GM18951 (cell line): Measurements from ENCODE around the gene HJURP.

Experiments
- POLR2A ChIP-seq: IDR thresholded peaks from 4 replicates; pipeline ENCODE4 v1.6.1; 2011; ENCODE audit warnings: mild to moderate bottlenecking; ENCODE audit not compliant: insufficient read length, insufficient read depth; ENCODE audit errors: extremely low read depth
- in situ Hi-C: fragments of 300-500 bp; cut with MboI; formaldehyde crosslinking; loops from one replicate; pipeline ENCODE4 v1.12.0; 2022; ENCODE audit warnings: low sequenced_read_pairs, mixed read lengths, inconsistent platforms; ENCODE audit not compliant: unreplicated experiment

HJURP gene

GRCh38 chr2:233831011-233831721 lies 23.2 kb downstream of the HJURP start:
- no peak for TF ChIP-seq POLR2A
- in situ Hi-C loops = no loop called here

GRCh38 chr2:233830111-233830802 lies 24.1 kb downstream of the HJURP start:
- in situ Hi-C loops = no loop called here
- no peak for TF ChIP-seq POLR2A

GRCh38 chr2:233829193-233830110 lies 24.9 kb downstream of the HJURP start:
- in situ Hi-C loops = no loop called here
- no peak for TF ChIP-seq POLR2A

- in situ Hi-C loops = no loop called here
- TF ChIP-seq POLR2A = no peak
These were observed 25.7 kb downstream of the HJURP start for GRCh38 chr2:233828546-233829192.

- TF ChIP-seq POLR2A = no peak
- in situ Hi-C loops = no loop called here
These were observed 30.0 kb downstream of the HJURP start for GRCh38 chr2:233824373-233824772.

- in situ Hi-C loops = no loop called here
These were observed 30.6 kb downstream of the HJURP start for GRCh38 chr2:233823731-233824121.

GRCh38 chr2:233822781-233823730 lies 31.3 kb downstream of the HJURP start:
- in situ Hi-C loops = no loop called here
- no peak for TF ChIP-seq POLR2A

More at GRCh38 chr2:233823731-233824121, 30.6 kb downstream of the HJURP start:
- TF ChIP-seq POLR2A = no peak

GRCh38 chr2:233822101-233822771 lies 32.1 kb downstream of the HJURP start:
- TF ChIP-seq POLR2A = no peak
- in situ Hi-C loops = no loop called here

- in situ Hi-C loops = no loop called here
- no peak for TF ChIP-seq POLR2A
These were observed 32.6 kb downstream of the HJURP start for GRCh38 chr2:233821709-233822100.

- in situ Hi-C loops = no loop called here
- no peak for TF ChIP-seq POLR2A
These were observed 33.1 kb downstream of the HJURP start for GRCh38 chr2:233821196-233821595.

GRCh38 chr2:233820774-233821105 lies 33.6 kb downstream of the HJURP start:
- TF ChIP-seq POLR2A = no peak
- in situ Hi-C loops = no loop called here
